ENCODE data around the gene MAD1L1.

The MAD1L1 gene

DNA sequence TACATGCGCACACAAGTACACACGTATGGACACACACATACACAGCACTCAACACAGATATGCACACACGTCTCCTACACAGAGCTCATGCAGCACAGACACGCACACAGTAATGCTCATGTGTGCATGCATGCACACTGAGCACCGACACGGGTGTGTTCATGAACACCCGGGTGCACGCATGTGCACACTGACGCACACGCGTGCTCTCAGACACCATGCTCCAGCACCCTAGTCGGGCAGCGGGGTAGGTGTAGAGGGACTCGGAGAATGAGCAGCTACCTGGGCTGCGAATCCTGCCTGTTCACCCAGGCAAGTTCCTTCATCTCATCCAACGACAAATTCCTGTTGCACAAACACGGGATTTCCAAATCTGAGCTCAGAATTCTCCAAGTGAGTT is 184.7 kb downstream of the MAD1L1 start:
- H3K9me3 ChIP-seq (ENCODE audit: insufficient read depth, low read depth, low read length) = 0 out of 2 replicates have a peak, but pooled peaks cover 1% of the 10 kb centered on the region
- H3K36me3 ChIP-seq (ENCODE audit: insufficient read depth, low read depth, low read length) = peaks cover 1% of the 10 kb centered on the region; the same call in 1 of the 2 replicates
- no peak overlapping the region for H3K27ac ChIP-seq (ENCODE audit: low read length)
- H3K4me1 ChIP-seq (ENCODE audit: insufficient read depth, low read length) = no peaks in the 10 kb centered on the region
- no peak overlapping the region for H3K4me3 ChIP-seq (ENCODE audit: low read length)
- no peak overlapping the region for H3K9ac ChIP-seq (ENCODE audit: low read depth, low read length)
- no peaks in the 10 kb centered on the region for H3K27me3 ChIP-seq (ENCODE audit: insufficient read depth, low read length)

DNA sequence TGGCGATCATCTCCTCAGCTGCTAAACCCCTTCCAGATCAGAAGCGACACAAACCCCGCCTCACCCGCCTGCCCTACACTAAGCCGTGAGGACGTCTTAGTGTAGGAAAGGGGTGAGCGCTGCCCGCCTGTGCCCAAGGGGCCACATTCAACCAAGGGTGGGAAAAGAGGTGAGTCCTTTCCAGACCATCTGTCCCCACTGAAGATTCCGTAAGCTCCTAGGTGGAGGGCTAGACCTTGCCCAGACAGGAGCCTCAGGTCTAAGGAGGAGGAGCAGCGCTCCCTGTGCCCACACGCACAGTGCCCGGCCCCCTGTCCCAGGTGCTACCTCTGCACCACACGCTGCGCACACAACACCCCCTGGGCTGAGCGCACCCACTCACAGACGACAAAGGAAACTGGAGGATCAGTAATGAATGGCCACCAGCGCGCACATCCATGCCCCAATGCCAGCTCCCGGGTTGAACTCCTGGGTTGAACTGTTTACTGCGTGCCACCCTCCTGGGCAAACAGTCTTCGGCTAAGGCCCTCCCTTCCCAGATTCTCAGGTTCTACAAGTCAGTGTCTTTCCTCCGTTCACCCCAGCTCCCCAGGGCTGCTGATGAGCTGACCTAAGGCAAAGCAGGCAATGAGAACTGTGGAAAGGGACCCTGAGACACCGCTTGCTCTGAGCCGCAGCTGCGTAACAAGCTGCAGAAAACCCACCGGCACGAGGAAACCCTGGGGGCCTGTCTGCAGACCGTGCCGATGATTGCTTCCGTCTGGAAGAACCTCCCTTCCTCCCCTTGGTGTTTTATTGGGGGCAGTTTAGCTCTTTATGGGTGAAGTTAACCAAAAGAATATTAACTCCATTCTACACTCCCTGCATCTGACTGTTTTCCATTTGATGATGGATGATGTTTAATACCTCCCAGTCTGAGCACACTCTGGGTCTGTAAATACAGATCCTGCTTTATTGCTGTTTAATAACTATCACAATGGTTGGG is 185.9 kb downstream of the MAD1L1 start:
- no peak overlapping the region for H3K9ac ChIP-seq (ENCODE audit: low read depth, low read length)
- H3K9me3 ChIP-seq (ENCODE audit: insufficient read depth, low read depth, low read length) = 0 out of 2 replicates have a peak, but pooled peaks cover 5% of the 10 kb centered on the region
- peaks cover 1% of the 10 kb centered on the region; the same call in 1 of the 2 replicates for H3K4me1 ChIP-seq (ENCODE audit: insufficient read depth, low read length)
- peaks cover 7% of the 10 kb centered on the region; the same call in 1 of the 2 replicates for H3K36me3 ChIP-seq (ENCODE audit: insufficient read depth, low read depth, low read length)
- no peak overlapping the region for H3K27ac ChIP-seq (ENCODE audit: low read length)
- H3K27me3 ChIP-seq (ENCODE audit: insufficient read depth, low read length) = no peaks in the 10 kb centered on the region
- H3K4me3 ChIP-seq (ENCODE audit: low read length) = no peak overlapping the region

DNA sequence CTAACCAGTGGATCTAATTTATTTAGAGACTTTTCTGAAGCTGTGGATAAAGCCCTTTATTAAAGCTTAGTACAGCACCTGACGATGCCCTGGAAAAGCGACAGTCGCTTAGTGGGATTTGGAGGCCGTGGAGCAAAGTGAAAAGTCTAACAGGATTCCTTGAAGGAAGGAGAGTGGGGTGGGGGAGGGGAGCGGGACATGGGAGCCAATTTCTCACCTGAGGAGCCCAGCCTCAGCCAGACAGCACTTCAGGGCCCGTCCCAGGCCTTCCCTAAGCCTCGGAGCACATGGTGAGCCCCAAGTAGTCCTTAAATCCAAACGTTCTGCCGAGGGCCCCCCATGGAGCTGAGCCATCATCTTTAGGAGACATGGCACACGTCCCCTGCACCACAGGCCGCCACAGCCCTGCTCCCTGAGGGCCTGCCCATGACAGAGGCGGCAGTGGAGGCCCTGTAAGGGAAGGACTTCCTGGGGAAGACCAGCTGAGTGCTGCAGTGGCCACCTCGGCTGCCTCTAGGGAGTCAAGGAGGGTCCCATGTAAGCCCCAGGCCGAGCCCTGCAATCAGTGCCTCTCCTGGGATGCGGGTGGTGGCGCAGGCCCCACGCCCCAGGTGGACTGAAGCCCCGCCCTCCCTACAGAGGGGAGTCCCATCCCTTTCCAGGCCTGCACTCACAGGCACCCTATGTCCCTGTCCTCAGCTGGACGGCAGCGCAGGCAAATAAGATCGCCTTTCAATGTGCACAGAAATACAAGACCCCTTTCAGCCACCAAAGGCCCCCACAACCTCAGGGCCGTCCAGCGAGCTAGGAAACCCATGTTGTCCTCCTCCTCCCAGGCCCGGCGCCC is 187.0 kb downstream of the MAD1L1 start:
- Histone ChIP-seq H3K36me3 (ENCODE audit: insufficient read depth, low read depth, low read length) (peaks cover 7% of the 10 kb centered on the region; the same call in 1 of the 2 replicates), H3K4me1 (ENCODE audit: insufficient read depth, low read length) (peaks cover 3% of the 10 kb centered on the region; the same call in 1 of the 2 replicates), H3K9ac (ENCODE audit: low read depth, low read length) (no peak overlapping the region; the same call in 1 of the 2 replicates), H3K27ac (ENCODE audit: low read length) (no peak overlapping the region), H3K27me3 (ENCODE audit: insufficient read depth, low read length) (no peaks in the 10 kb centered on the region), H3K9me3 (ENCODE audit: insufficient read depth, low read depth, low read length) (0 out of 2 replicates have a peak, but pooled peaks cover 5% of the 10 kb centered on the region), H3K4me3 (ENCODE audit: low read length) (no peak overlapping the region)

DNA sequence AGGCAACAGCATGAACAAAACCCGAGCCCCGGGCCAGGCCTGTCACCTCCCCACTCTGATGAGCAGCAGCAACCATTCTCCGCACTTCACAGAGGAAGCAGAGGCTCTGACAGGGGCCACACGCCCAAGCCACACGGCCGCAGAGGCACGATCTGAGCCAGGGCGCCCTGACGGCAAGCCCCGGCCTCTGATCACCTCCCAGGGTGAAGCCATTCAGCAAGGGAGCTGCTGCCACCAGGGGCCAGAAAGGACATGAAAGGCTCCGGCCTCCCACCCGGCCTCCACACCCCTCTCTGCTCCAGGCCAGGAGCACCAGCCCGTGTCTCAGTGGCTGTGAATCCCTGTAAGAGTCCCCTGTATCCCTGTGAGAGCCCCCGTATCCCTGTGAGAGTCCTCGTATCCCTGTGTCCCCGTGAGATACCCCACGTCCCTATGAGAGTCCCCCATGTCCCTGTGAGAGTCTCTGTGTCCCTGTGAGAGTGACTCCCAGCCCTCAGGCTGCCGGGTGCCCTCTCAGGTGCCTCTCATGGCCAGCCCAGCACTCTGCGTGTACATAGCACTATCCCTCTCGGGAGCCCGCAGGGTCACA is 187.8 kb downstream of the MAD1L1 start:
- Histone ChIP-seq H3K4me3 (ENCODE audit: low read length) (no peak overlapping the region), H3K9me3 (ENCODE audit: insufficient read depth, low read depth, low read length) (0 out of 2 replicates have a peak, but pooled peaks cover 5% of the 10 kb centered on the region), H3K27me3 (ENCODE audit: insufficient read depth, low read length) (no peaks in the 10 kb centered on the region), H3K4me1 (ENCODE audit: insufficient read depth, low read length) (peaks cover 3% of the 10 kb centered on the region; the same call in 1 of the 2 replicates), H3K27ac (ENCODE audit: low read length) (no peak overlapping the region), H3K9ac (ENCODE audit: low read depth, low read length) (no peak overlapping the region; the same call in 1 of the 2 replicates), H3K36me3 (ENCODE audit: insufficient read depth, low read depth, low read length) (peaks cover 7% of the 10 kb centered on the region; the same call in 1 of the 2 replicates)

DNA sequence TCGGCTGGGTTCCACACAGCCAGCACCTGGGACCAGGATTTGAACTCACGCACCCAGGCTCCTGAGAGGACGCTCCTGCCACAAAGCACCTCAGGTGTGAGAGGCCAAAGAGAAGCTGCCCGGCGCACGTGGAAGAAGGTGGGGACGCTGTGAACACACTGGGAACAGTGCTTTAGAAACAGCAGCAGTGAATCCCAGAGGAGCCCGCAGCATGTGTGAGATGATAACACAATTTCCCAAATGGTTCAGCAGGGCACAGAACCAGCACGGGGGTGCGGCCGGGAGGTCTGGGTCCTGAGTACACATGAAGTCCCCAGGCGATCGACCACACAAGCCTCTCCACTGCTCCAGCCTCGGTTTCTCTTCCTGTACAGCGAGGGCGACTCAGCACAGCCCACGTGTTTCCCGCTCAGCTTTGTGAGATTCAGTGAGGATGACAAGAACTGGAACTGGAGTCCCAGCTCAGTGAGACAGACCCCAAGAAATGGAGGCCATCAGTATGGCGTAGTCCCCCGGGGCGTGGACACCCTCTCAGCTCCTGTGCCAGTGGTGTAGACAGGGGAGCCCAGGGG is 188.3 kb downstream of the MAD1L1 start:
- Histone ChIP-seq H3K4me3 (ENCODE audit: low read length) (no peak overlapping the region), H3K9me3 (ENCODE audit: insufficient read depth, low read depth, low read length) (0 out of 2 replicates have a peak, but pooled peaks cover 5% of the 10 kb centered on the region), H3K9ac (ENCODE audit: low read depth, low read length) (no peak overlapping the region), H3K4me1 (ENCODE audit: insufficient read depth, low read length) (peaks cover 3% of the 10 kb centered on the region; the same call in 1 of the 2 replicates), H3K27me3 (ENCODE audit: insufficient read depth, low read length) (no peaks in the 10 kb centered on the region), H3K27ac (ENCODE audit: low read length) (no peak overlapping the region), H3K36me3 (ENCODE audit: insufficient read depth, low read depth, low read length) (peaks cover 7% of the 10 kb centered on the region; the same call in 1 of the 2 replicates)

DNA sequence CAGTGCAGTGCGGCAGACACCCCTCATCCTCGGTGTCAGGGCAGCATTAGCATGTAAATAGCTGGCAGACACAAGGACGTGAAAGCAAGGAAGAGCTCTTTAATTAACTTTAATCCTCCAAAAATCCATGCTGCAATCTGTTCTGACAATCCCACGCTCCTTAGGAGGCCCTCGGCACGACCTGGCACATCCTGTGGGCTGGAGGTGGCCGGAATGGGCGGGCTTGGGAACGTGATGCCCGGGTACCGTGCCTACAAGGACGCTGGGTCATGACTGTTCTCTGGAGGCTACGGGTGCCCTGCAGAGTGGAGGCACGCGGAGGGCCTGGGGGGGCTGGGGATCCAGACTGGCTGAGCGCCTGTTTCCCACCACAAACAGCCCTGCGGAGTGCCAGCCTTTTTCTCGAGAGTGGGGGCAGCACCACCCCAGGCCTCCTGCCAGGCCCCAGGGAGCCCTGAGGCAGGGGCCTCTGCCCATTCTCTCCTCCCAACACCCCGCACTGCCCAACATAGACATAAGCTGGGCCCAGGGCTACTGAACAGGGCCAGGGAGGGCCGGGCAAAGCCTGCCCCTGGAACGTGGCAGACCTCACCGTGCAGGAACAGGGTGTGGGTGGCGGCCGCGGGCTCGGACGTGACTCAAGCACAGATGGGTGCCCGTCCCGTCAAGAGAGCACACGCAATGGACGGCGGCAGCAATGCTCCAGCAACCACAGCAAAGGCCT is 189.3 kb downstream of the MAD1L1 start:
- no peak overlapping the region for H3K4me3 ChIP-seq (ENCODE audit: low read length)
- no peak overlapping the region for H3K27ac ChIP-seq (ENCODE audit: low read length)
- H3K4me1 ChIP-seq (ENCODE audit: insufficient read depth, low read length) = peaks cover 3% of the 10 kb centered on the region; the same call in 1 of the 2 replicates
- H3K9me3 ChIP-seq (ENCODE audit: insufficient read depth, low read depth, low read length) = 0 out of 2 replicates have a peak, but pooled peaks cover 5% of the 10 kb centered on the region
- H3K36me3 ChIP-seq (ENCODE audit: insufficient read depth, low read depth, low read length) = peaks cover 7% of the 10 kb centered on the region; the same call in 1 of the 2 replicates
- H3K27me3 ChIP-seq (ENCODE audit: insufficient read depth, low read length) = no peaks in the 10 kb centered on the region
- H3K9ac ChIP-seq (ENCODE audit: low read depth, low read length) = no peak overlapping the region

DNA sequence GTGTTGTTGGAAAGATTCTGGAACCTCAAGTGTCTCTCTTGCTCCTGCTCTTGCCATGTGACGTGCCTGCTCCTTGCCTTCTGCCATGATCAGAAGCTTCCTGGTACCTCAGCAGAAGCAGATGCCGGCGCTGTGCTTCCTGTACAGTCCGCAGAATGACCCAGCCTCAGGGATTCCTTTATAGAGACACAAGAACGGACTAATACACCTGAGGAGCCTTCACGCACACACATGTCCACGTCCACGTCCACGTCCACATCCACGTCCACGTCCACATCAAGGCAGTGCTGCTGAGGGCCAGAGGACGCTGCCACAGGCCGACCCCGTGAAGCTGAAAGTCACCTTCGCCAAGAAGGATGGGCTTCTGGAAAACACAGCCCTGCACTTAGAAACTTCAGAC is 190.1 kb downstream of the MAD1L1 start:
- Histone ChIP-seq H3K27ac (ENCODE audit: low read length) (no peak overlapping the region), H3K27me3 (ENCODE audit: insufficient read depth, low read length) (no peaks in the 10 kb centered on the region), H3K4me3 (ENCODE audit: low read length) (no peak overlapping the region), H3K9me3 (ENCODE audit: insufficient read depth, low read depth, low read length) (0 out of 2 replicates have a peak, but pooled peaks cover 5% of the 10 kb centered on the region), H3K9ac (ENCODE audit: low read depth, low read length) (no peak overlapping the region), H3K36me3 (ENCODE audit: insufficient read depth, low read depth, low read length) (peaks cover 7% of the 10 kb centered on the region; the same call in 1 of the 2 replicates), H3K4me1 (ENCODE audit: insufficient read depth, low read length) (peaks cover 3% of the 10 kb centered on the region; the same call in 1 of the 2 replicates)

DNA sequence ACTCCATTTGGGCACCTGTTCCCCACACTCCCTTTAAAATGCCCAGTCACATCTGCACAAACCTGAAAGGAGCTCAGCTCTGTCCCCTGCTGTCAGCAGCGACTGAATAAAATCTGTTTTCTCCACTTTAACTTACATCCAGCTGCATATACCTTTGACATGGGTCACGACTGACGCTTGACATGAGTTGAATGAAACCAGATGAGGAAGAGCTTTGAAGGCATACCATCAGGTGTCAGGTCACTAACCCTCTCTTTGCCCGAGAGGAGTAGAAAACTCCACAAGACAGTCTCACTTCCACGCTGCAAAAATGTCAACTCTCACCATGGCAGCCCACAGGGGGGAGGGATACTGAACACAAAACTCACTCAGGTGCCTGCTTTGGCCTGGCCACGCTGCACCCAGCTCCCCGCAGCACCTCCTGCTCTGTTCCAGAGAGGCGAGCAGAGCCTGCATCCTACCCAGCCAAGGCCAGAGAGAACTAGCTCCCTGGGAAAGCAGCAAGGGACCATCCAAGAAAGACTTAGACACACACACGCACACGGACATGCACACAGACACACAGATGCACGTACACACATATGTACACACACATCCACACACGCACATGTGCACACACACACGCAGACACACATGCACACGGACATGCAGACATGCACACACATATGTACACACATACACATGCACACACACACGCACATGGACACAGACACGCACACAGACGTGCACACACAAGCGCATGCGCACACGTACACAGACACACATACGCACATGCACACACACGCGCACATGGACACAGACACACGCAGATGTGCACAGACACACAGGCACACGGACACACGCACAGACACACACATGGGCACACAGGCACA is 191.0 kb downstream of the MAD1L1 start:
- Histone ChIP-seq H3K27ac (ENCODE audit: low read length) (no peak overlapping the region), H3K9me3 (ENCODE audit: insufficient read depth, low read depth, low read length) (0 out of 2 replicates have a peak, but pooled peaks cover 5% of the 10 kb centered on the region), H3K36me3 (ENCODE audit: insufficient read depth, low read depth, low read length) (peaks cover 7% of the 10 kb centered on the region; the same call in 1 of the 2 replicates), H3K4me1 (ENCODE audit: insufficient read depth, low read length) (peaks cover 3% of the 10 kb centered on the region; the same call in 1 of the 2 replicates), H3K27me3 (ENCODE audit: insufficient read depth, low read length) (no peaks in the 10 kb centered on the region), H3K9ac (ENCODE audit: low read depth, low read length) (no peak overlapping the region), H3K4me3 (ENCODE audit: low read length) (no peak overlapping the region)

DNA sequence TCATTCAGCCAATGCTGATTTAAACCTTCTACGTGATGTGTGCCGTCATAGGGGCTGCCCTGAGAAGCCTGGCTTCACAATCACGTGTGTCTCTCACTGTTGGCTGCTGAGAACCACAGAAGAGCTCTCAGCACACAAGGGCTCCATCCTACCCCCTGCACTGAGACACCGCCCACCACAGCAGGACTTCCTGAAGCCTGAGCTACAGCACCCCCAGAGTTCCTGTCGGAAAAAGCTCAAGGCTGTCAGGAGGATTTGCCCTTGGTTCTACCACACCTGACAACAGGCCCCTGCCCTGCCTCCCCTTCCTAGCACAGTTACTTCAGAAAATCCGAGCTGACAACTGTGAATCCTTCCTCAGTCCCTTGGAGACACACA is 191.9 kb downstream of the MAD1L1 start:
- Histone ChIP-seq H3K27ac (ENCODE audit: low read length) (no peak overlapping the region), H3K4me1 (ENCODE audit: insufficient read depth, low read length) (peaks cover 3% of the 10 kb centered on the region; the same call in 1 of the 2 replicates), H3K4me3 (ENCODE audit: low read length) (no peak overlapping the region), H3K36me3 (ENCODE audit: insufficient read depth, low read depth, low read length) (peaks cover 7% of the 10 kb centered on the region; the same call in 1 of the 2 replicates), H3K9me3 (ENCODE audit: insufficient read depth, low read depth, low read length) (0 out of 2 replicates have a peak, but pooled peaks cover 5% of the 10 kb centered on the region), H3K27me3 (ENCODE audit: insufficient read depth, low read length) (no peaks in the 10 kb centered on the region), H3K9ac (ENCODE audit: low read depth, low read length) (no peak overlapping the region)
